Hematopoietic multipotent progenitor cell treated with erythropoietin and hydrocortisone succinate and interleukin-3 and kit ligand, for 4 days (in vitro differentiated cells): ENCODE measurements around the gene MGAT4B.

ENCODE experiments used
- DNase-seq: peaks from one replicate; pipeline ENCODE4 v3.0.0-alpha.2; 2015

Gene MGAT4B

GRCh38 chr5:179805070-179805528, 1.6 kb downstream of the MGAT4B start:
- DNase-seq, result peak; percentile 41

DNA sequence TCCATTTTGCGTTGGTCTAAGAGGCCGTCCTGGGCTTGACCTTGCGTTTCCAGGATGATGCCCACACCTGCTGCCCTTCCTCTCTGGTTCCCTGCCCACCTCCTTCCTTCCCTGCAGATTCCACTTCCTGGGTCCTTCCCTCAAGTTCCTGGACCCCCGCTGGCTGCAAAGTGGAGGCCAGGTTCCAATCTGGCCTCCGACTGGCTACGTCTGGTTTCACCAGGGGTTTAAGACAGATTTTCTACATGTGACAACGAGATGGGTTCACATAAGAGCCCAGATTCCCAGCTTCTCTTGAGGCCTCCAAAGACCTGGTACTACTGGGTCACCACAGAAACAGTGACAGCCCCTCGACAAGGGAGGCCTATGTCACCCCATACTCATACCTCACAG, 2.1 kb downstream of the MGAT4B start:
- DNase-seq, result peak; percentile 13

- peak; percentile 95 for DNase-seq
These were observed 2.8 kb downstream of the MGAT4B start for GRCh38 chr5:179803651-179804554.

GRCh38 chr5:179802950-179803562, 3.6 kb downstream of the MGAT4B start:
- DNase-seq, result peak; percentile 42

DNA sequence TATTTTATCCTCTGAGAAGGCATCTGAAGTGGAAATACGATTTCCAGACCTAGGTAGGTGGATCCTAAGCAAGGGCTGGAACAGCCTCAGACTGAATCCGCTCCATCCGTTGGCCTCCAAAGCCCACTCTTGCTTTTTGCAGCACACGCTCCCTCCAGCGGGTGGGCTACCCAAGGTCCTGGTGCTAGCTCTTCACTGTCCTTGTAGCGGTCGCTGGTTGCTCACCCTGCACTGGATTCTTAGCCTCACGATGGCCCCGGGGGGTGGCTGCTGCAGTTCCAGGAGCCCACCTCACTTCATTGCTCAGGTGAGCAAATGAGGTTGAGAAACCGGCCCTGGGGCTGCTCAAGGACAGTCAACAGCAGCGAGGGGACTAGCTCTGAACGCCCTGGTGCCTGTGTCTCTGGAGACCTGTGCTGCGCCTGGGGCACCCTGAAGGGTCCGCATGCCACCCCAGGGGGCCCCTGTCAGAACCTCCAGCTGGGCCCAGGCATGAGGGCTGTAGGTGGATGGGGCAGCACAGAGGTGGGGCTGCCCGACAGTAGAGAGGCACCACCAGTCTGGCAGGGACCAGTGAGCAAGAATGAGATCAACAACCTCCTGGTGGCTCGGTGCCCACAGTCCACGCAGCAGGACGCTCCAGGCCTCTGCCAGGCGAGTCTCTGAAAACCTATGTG, 4.3 kb downstream of the MGAT4B start:
- no peak for DNase-seq

DNA sequence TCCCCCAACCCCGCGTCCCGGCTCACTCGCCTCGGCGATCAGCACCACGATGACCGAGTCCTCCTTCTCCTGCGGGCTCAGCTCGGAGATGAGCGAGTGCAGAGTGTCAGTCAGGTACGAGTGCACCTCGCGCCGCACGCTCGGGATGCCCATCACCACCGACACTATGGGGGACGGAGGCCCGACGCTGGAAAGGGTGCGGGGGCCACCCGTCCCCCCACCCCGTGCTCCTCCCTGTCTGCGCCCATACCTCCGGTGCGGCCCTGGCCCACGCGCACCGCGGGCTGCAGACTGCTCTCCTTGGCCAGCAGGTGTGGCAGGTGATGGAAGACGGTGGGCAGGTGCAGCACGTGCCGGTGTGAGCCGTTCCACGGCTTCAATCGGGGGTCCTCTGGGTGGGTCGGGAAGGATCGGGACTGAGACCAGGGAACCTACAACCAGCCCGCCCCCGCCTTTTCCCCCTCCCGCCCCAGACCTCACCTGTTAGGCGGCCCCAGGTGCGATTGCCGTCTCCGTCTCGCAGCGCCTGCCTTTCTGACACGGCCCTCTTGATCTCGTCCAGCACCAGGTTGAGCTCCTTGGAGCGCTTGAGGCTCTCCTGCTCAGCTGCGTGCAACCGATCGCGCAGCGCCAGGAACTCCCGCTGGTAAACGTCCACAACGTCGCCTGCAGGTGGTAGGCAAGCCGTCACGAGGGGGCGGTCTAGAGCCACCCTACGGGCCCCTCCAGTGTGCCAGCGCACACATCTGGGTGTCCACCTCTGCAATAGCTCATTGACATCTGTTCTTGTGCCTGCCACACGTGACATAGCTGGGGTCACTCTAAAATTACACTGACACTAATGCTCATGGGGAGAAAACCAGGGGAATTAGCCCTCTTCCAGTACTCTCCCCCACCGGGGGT, 5.1 kb downstream of the MGAT4B start:
- peak; percentile 92 for DNase-seq

DNA sequence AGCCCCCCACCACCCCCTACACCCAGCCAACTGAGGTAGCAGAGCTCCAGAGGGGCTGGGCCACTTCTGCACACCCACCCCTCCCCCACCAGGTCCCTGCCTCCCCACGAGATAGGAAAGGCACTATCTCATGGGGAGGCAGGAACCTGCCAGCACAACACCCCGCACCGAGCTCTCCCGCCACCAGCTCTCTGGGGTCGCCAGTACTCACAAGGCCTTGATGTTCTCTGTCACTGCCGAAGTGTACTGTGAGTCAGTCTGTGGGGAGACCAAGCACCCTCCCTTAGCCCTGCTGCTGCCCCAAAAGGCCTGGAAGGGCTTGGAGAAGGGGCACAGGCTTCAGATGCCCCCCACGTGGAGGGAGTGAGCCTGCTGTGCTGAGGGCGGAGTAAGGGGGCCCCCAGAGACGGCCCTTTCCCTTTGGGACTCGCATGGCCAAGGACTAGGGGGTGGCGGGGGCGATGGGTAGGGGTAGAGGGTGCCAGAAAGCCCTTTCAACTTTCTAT, 5.9 kb downstream of the MGAT4B start:
- DNase-seq, result peak; percentile 76

DNA sequence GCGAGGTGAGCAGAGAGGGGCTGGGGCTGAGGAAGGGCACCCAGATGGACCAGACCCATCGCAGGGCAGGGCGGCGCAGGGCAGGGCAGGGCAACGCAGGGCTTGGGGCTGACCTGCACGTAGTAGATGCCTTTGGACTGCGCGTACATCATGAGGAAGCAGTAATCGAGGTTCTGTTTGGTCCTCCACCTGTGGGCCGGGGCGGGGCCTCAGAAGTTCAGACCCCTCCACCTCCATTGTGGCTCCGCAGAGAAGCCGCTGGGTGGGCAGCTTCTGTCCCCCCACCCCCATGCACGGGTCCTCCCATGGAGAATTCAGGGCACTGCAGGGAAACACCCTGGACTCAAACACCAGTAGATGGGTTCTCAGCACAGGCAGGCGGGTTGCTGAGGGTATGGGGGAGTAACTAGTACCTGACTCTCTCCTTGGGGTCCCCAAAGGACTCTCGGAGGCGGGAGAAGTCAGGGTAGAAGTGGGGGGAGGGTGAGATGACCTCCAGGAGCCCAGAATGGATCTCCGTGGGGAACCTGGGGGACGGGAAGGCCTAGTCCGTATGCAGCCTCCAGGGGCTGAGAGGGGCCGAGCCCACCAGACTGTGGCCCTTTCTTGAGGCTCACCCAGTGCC, 6.5 kb downstream of the MGAT4B start:
- DNase-seq, result no peak

DNA sequence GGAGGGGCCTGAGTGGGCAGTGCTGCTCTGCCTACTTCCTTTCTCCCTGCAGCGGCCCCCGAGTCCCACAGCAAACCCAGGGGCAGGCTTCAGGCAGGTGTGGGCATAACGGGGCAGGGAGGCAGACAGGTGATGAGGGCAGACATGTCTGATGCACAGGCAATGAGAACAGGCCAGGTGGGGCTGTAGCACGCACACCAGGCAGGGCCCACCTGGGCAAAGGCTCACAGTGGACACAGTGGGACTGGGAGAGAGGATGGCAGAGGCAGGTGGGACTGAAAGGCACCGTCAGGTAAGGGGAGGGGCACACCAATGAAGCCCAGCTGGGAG, 7.1 kb downstream of the MGAT4B start:
- DNase-seq, result no peak

GRCh38 chr5:179798771-179799643, 7.7 kb downstream of the MGAT4B start:
- DNase-seq, result no peak

DNA sequence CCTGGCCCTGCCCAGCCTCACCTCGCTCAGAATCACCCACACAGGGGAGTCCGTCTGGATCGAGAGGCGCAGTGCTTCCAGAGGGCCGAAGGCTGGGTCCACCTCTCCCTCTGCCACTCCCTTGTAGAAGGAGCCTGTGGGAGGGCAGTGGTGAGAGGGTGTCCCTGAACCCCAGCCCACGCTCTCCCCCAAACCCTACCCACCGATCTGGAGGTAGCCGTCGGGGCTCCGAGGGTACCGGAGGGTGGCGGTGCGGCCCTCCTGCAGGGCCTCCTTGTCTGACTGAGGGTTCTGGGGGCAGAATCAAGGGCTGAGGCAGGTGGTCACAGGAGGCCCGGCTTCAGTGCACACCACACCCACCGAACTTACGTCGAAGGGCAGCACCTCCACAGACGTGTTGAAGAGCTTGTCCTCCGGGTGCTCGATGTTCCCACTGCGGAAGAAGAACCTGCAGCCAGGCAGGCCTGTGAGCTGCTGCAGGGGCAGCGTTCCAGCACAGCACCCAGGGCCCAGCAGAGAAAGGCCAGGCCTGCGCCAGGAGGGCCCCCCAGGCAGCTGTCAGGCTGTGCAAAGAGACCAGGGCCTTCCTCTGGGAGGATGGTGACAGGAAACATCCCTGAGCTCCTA, 8.4 kb downstream of the MGAT4B start:
- DNase-seq, result no peak

- no peak for DNase-seq
These were observed 8.9 kb downstream of the MGAT4B start for GRCh38 chr5:179797741-179798140.

DNA sequence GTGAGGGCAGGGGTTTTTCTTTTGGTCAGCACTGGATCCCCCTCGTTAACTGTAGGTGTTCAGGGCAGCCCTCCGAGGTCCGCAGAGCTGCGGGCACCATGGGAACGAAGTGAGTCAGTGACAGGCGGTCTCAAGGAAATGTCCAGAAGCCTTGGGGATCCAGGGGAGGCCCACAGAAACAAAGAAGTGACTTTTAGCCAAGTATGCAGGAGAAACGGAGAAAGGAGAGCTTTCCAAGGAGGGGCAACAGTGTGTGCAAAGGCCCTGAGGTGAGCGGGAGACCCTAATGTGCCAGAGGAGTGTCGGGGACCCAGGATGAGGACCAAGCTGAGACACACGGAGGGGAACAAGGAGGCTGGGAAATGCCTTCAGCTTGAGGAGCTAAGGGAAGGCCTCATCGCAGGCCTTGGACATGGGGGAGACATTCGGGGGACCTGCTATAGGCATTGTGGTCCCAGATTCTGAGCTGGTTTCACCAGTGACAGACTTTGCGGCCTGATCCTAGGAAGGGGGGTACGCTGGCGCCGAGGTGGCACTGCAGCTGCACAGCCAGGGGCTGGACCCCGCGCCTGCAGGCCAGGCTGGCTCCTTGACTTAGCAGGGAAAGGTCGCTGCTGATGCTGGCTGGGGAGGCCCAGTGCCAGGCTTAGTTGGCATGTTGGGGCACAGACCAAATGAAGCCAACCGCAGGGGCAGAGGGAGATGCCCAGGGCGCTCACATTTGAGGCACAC, 9.6 kb downstream of the MGAT4B start:
- peak; percentile 20 for DNase-seq

DNA sequence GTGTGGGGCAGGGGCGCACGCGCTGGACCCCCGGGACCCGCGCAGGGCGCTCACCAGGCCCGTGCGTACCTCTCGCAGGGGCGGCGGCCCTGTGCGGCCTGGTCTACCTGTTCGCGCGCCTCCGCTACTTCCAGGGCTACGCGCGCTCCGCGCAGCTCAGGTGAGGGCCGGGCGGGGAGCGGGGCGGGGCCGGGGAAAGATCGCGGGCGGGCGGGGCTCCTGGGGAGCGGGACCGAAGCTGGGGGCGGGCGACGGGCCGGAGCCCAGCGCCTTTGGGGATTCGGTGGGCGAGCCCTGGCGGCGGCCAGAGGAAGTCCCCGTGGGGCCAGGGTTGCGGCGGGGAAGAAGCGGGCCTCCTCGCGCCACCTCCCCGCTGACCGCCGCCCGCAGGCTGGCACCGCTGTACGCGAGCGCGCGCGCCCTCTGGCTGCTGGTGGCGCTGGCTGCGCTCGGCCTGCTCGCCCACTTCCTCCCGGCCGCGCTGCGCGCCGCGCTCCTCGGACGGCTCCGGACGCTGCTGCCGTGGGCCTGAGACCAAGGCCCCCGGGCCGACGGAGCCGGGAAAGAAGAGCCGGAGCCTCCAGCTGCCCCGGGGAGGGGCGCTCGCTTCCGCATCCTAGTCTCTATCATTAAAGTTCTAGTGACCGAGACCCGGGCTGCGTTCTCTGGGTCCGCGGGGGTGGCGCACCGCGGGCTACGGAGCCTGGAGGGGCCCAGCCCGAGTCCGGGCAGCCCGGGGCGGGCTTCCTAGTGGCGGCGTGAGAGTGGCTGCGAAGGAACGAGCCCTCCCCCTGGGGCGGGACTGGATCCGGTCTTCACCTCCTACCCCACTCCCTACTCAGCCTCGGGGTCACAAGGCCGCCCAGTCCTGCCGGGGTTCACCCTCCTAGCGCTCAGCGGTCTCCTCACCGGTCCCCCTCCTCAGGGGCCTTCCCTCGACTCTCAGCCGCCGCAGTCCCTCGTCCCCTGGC, 10.5 kb downstream of the MGAT4B start:
- DNase-seq, result peak; percentile 94

DNA sequence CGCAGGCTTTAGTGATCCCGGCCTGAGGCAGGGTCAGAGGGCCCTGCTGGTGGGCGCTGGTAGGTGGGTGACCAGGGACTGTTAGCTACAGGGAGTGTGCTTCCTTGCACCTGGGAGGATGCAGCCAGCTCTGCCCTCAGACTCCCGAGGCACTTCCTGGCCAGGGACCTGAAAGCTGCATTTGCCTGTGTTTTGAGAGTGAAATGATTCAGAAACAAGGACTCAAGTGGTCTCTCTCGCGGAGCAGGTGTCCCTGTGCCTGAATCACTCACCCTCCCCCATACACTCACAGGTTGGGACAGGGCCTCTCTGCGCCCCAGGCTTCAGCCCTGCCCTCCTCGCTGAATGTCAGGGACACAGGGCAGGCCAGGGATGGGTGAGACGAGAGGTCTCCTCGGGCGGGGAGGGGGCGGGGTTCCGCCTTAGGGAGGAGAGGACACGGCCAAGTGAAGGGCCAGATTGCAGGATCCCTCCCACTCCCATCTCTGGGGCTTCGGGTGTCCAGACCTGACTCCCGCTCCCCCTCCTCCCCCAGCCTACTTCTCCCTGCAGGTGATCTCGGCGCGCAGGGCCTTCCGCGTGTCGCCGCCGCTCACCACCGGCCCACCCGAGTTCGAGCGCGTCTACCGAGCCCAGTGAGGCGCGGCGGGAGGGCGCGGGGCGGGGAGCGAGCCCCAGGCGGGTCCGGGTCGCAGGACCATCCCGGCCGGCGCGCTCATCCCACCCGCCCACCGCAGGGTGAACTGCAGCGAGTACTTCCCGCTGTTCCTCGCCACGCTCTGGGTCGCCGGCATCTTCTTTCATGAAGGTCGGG, 11.4 kb downstream of the MGAT4B start:
- DNase-seq, result peak; percentile 59

GRCh38 chr5:179794575-179794974, 12.1 kb downstream of the MGAT4B start:
- peak; percentile 15 for DNase-seq

DNA sequence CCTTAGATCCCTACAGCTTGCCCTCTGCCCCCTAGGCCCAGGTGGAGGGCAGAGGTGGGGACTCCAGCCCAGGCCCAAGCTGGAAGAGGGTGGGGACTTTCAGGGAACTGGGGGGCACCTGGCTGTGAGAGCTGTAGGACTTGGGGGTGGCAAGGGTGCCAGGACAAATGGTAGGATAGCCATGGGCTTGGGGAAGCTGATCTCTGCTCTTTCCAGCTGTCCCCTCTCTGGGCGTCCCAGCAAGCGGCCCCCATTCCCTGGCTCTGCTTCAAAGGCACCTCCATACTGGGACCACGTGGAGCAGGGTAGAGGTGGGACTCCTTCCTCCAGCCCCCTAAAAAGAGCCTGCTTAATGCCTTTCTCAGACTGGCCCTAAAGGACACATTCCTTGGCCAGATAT, 12.5 kb downstream of the MGAT4B start:
- no peak for DNase-seq
